Fibroblast of lung (primary cell): Measurements from ENCODE around the gene ZFP91. TPM values are rescaled to one million over a fixed set of nuclear protein-coding genes. Genes with fewer than 3 reads are reported as not detected.
A peak's percentile ranks its signal among the peaks of the same experiment; 100 is the strongest.

Source experiments
- DNase-seq, 2 donors: peaks; one replicate each; pipeline versions ENCODE4 v3.0.0 to v3.0.0-alpha.2; 2010; ENCODE audit warnings: low read depth in 2 of 2
- H2AFZ ChIP-seq: 2 replicates; pipeline ENCODE4 v1.5.1; 2012; ENCODE audit warnings: low read length, control low read depth, inconsistent platforms
- H3K27ac ChIP-seq: 2 replicates; pipeline ENCODE4 v1.5.1; 2011; ENCODE audit warnings: low read length, control low read depth; ENCODE audit not compliant: insufficient read depth
- H3K27me3 ChIP-seq: 2 replicates; pipeline ENCODE4 v1.5.1; 2011; ENCODE audit warnings: mild to moderate bottlenecking, low read length; ENCODE audit not compliant: control insufficient read depth, insufficient read depth
- H3K36me3 ChIP-seq: 2 replicates; pipeline ENCODE4 v1.5.1; 2011; ENCODE audit warnings: low read length; ENCODE audit not compliant: control insufficient read depth, insufficient read depth
- H3K4me1 ChIP-seq: 2 replicates; pipeline ENCODE4 v1.5.1; 2011; ENCODE audit warnings: low read length; ENCODE audit not compliant: control insufficient read depth, insufficient read depth; ENCODE audit errors: extremely low read depth
- H3K4me2 ChIP-seq: 2 replicates; pipeline ENCODE4 v1.5.1; 2011; ENCODE audit warnings: low read length, control low read depth; ENCODE audit not compliant: insufficient read depth; ENCODE audit errors: extremely low read depth
- H3K4me3 ChIP-seq, 4 experiments: fragments of 200-600 bp in 1 of 4; sonication (generic) in 1 of 4; replicated peaks in 1 of 4; 2 replicates each; pipeline ENCODE4 v1.5.1; 2011 to 2016; ENCODE audit warnings: low read length in 4 of 4, low read depth in 3 of 4, mild to moderate bottlenecking in 3 of 4, control low read depth in 2 of 4, inconsistent platforms in 1 of 4, mixed read lengths in 1 of 4; ENCODE audit not compliant: insufficient read depth in 1 of 4; ENCODE audit errors: control extremely low read depth in 1 of 4
- H3K79me2 ChIP-seq: 2 replicates; pipeline ENCODE4 v1.5.1; 2012; ENCODE audit warnings: mild to moderate bottlenecking, low read length, inconsistent platforms; ENCODE audit not compliant: control insufficient read depth, insufficient read depth
- H3K9ac ChIP-seq: 2 replicates; pipeline ENCODE4 v1.5.1; 2011; ENCODE audit warnings: mild to moderate bottlenecking, low read length, control low read depth; ENCODE audit not compliant: insufficient read depth
- H3K9me3 ChIP-seq: 2 replicates; pipeline ENCODE4 v1.5.1; 2012; ENCODE audit warnings: low read depth, low read length; ENCODE audit not compliant: control insufficient read depth, insufficient read depth
- H4K20me1 ChIP-seq: 2 replicates; pipeline ENCODE4 v1.5.1; 2011; ENCODE audit warnings: low read length; ENCODE audit not compliant: control insufficient read depth, insufficient read depth; ENCODE audit errors: extremely low read depth
- CTCF ChIP-seq, 2 donors: IDR thresholded peaks in 1 of 2; conservative IDR thresholded peaks in 1 of 2; 1 replicate in 1 of 2; 2 replicates in 1 of 2; pipeline ENCODE4 v1.5.1; 2011 to 2012; ENCODE audit warnings: low read length in 2 of 2, control low read depth in 1 of 2, inconsistent platforms in 1 of 2, low read depth in 1 of 2, mild to moderate bottlenecking in 1 of 2
- EZH2 ChIP-seq: IDR thresholded peaks from 2 replicates; pipeline ENCODE4 v1.5.1; 2012; ENCODE audit warnings: low read length, control low read depth, mild to moderate bottlenecking; ENCODE audit errors: missing control alignments
- polyA plus RNA-seq, 2 donors: library from polyadenylated mRNA; depleted of rRNA in 1 of 2; stranded (reverse) in 1 of 2; unstranded in 1 of 2; fragments of >200 nt; gene quantifications; 2 replicates each; pipeline ENCODE4 v1.2.1, GENCODE V29; 2011 to 2012; ENCODE audit warnings: missing spikeins in 1 of 2
- total RNA-seq: library from RNA; depleted of rRNA; stranded (reverse); fragments of >200 nt; gene quantifications from 2 replicates; pipeline ENCODE4 v1.2.1, GENCODE V29; 2014

Gene ZFP91
- total and polyA plus RNA-seq, 2 donors (not counting 1 experiment from before 2014, with no cell fraction given) = 50.2 to 56.9 TPM

GRCh38 chr11:58580311-58580710, 1.4 kb downstream of the ZFP91 start:
- Histone ChIP-seq H3K9ac (peak overlapping the region; percentile 97), H3K4me2 (peak overlapping the region; percentile 93), H3K79me2 (peaks cover 61% of the 10 kb centered on the region), H3K36me3 (no peaks in the 10 kb centered on the region), H3K4me1 (peaks cover 13% of the 10 kb centered on the region), H3K4me3 (peak overlapping the region; percentile 79 to 90 (median 88)), H3K9me3 (no peaks in the 10 kb centered on the region), H2AFZ (no peak overlapping the region), H3K27ac (peak overlapping the region; percentile 95), H3K27me3 (no peaks in the 10 kb centered on the region), H4K20me1 (no peaks in the 10 kb centered on the region)
- DNase-seq = no peak
- TF ChIP-seq EZH2 = no peak
- no peak for TF ChIP-seq CTCF (conservative IDR thresholded peaks at IDR 0.05 in 1 of 2, IDR thresholded peaks at IDR 0.05 in 1 of 2; ENCODE audit: low read depth in 1 of 2, low read length in 2 of 2)

GRCh38 chr11:58582437-58582836, 3.6 kb downstream of the ZFP91 start:
- H3K4me3 ChIP-seq = peak overlapping the region in 1 of 4 experiments; percentile 11
- H3K4me2 ChIP-seq = peak overlapping the region; percentile 61
- H3K27ac ChIP-seq = no peak overlapping the region

GRCh38 chr11:58586998-58587397, 8.1 kb downstream of the ZFP91 start:
- no peak overlapping the region for H3K9ac ChIP-seq
- no peak overlapping the region for H3K4me3 ChIP-seq
- H4K20me1 ChIP-seq = no peaks in the 10 kb centered on the region
- TF ChIP-seq CTCF (conservative IDR thresholded peaks at IDR 0.05 in 1 of 2, IDR thresholded peaks at IDR 0.05 in 1 of 2; ENCODE audit: low read depth in 1 of 2, low read length in 2 of 2) (no peak), EZH2 (no peak)
- H3K4me1 ChIP-seq = no peaks in the 10 kb centered on the region
- no peaks in the 10 kb centered on the region for H3K9me3 ChIP-seq
- no peak overlapping the region for H2AFZ ChIP-seq
- H3K79me2 ChIP-seq = peaks cover 99% of the 10 kb centered on the region
- H3K27me3 ChIP-seq = no peaks in the 10 kb centered on the region
- H3K36me3 ChIP-seq = peaks cover 2% of the 10 kb centered on the region
- H3K4me2 ChIP-seq = no peak overlapping the region
- no peak for DNase-seq
- no peak overlapping the region for H3K27ac ChIP-seq

More at GRCh38 chr11:58582437-58582836, 3.6 kb downstream of the ZFP91 start:
- DNase-seq = no peak
- Histone ChIP-seq H2AFZ (no peak overlapping the region), H3K36me3 (no peaks in the 10 kb centered on the region), H3K9ac (no peak overlapping the region), H3K79me2 (peaks cover 79% of the 10 kb centered on the region), H3K9me3 (no peaks in the 10 kb centered on the region), H3K4me1 (no peaks in the 10 kb centered on the region), H4K20me1 (no peaks in the 10 kb centered on the region), H3K27me3 (no peaks in the 10 kb centered on the region)
- no peak for TF ChIP-seq CTCF (conservative IDR thresholded peaks at IDR 0.05 in 1 of 2, IDR thresholded peaks at IDR 0.05 in 1 of 2; ENCODE audit: low read depth in 1 of 2, low read length in 2 of 2)
- TF ChIP-seq EZH2 = no peak
